ENCODE measurements around the gene COQ5.

COQ5 gene

GRCh38 chr12:120475643-120476042 lies 53.3 kb downstream of the COQ5 start:
- Histone ChIP-seq H3K4me1 (ENCODE audit: control insufficient read depth, low read length) (peaks cover 48% of the 10 kb centered on the region), H3K9me3 (ENCODE audit: control insufficient read depth, insufficient read depth, low read length) (no peaks in the 10 kb centered on the region), H4K20me1 (ENCODE audit: control insufficient read depth, insufficient read depth, low read depth, low read length) (no peaks in the 10 kb centered on the region), H3K79me2 (ENCODE audit: control insufficient read depth, low read length) (peaks cover 45% of the 10 kb centered on the region), H3K27me3 (ENCODE audit: control insufficient read depth, low read length) (no peaks in the 10 kb centered on the region), H3K9me2 (replicated peaks; ENCODE audit: control insufficient read depth, low read length) (no peaks in the 10 kb centered on the region), H3K27ac (ENCODE audit: low read depth, low read length) (no peak overlapping the region), H3K4me3 (ENCODE audit: low read length) (no peak overlapping the region), H3K36me3 (ENCODE audit: control insufficient read depth, low read length) (peaks cover 3% of the 10 kb centered on the region; the same call in 1 of the 2 replicates), H3K4me2 (ENCODE audit: low read length) (peak overlapping the region; percentile 12; the same call in 1 of the 2 replicates), H3F3A (ENCODE audit: control insufficient read depth, insufficient read depth) (peaks cover 14% of the 10 kb centered on the region)
- TF ChIP-seq, protein P1, sequence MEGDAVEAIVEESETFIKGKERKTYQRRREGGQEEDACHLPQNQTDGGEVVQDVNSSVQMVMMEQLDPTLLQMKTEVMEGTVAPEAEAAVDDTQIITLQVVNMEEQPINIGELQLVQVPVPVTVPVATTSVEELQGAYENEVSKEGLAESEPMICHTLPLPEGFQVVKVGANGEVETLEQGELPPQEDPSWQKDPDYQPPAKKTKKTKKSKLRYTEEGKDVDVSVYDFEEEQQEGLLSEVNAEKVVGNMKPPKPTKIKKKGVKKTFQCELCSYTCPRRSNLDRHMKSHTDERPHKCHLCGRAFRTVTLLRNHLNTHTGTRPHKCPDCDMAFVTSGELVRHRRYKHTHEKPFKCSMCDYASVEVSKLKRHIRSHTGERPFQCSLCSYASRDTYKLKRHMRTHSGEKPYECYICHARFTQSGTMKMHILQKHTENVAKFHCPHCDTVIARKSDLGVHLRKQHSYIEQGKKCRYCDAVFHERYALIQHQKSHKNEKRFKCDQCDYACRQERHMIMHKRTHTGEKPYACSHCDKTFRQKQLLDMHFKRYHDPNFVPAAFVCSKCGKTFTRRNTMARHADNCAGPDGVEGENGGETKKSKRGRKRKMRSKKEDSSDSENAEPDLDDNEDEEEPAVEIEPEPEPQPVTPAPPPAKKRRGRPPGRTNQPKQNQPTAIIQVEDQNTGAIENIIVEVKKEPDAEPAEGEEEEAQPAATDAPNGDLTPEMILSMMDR (IDR thresholded peaks at IDR 0.05; ENCODE audit: low read depth, low read length, poor library complexity, severe bottlenecking), result no peak
- TF ChIP-seq EZH2phosphoT487 (IDR thresholded peaks at IDR 0.05; ENCODE audit: borderline replicate concordance, low read length), result no peak

GRCh38 chr12:120474616-120474960 lies 54.4 kb downstream of the COQ5 start:
- no peak overlapping the region for H3K27ac ChIP-seq (ENCODE audit: low read depth, low read length)
- no peak overlapping the region for H3K4me3 ChIP-seq (ENCODE audit: low read length)
- no peak overlapping the region for H3K4me2 ChIP-seq (ENCODE audit: low read length)

GRCh38 chr12:120473807-120474615 lies 54.9 kb downstream of the COQ5 start:
- H4K20me1 ChIP-seq (ENCODE audit: control insufficient read depth, insufficient read depth, low read depth, low read length), result no peaks in the 10 kb centered on the region
- H3K27me3 ChIP-seq (ENCODE audit: control insufficient read depth, low read length), result no peaks in the 10 kb centered on the region
- H3K36me3 ChIP-seq (ENCODE audit: control insufficient read depth, low read length), result peaks cover 6% of the 10 kb centered on the region; the same call in 1 of the 2 replicates
- no peak overlapping the region for H3K4me3 ChIP-seq (ENCODE audit: low read length)
- peaks cover 53% of the 10 kb centered on the region for H3K4me1 ChIP-seq (ENCODE audit: control insufficient read depth, low read length)
- H3K4me2 ChIP-seq (ENCODE audit: low read length), result no peak overlapping the region
- no peak overlapping the region for H3K27ac ChIP-seq (ENCODE audit: low read depth, low read length)
- no peaks in the 10 kb centered on the region for H3K9me3 ChIP-seq (ENCODE audit: control insufficient read depth, insufficient read depth, low read length)
- no peak for TF ChIP-seq EZH2phosphoT487 (IDR thresholded peaks at IDR 0.05; ENCODE audit: borderline replicate concordance, low read length)
- TF ChIP-seq, protein P1 (IDR thresholded peaks at IDR 0.05; ENCODE audit: low read depth, low read length, poor library complexity, severe bottlenecking), result no peak
- H3F3A ChIP-seq (ENCODE audit: control insufficient read depth, insufficient read depth), result peaks cover 10% of the 10 kb centered on the region; the same call in 1 of the 2 replicates
- no peaks in the 10 kb centered on the region for H3K9me2 ChIP-seq (replicated peaks; ENCODE audit: control insufficient read depth, low read length)
- peaks cover 60% of the 10 kb centered on the region for H3K79me2 ChIP-seq (ENCODE audit: control insufficient read depth, low read length)

More at GRCh38 chr12:120474616-120474960, 54.4 kb downstream of the COQ5 start:
- Histone ChIP-seq H3K79me2 (ENCODE audit: control insufficient read depth, low read length) (peaks cover 55% of the 10 kb centered on the region), H3K9me3 (ENCODE audit: control insufficient read depth, insufficient read depth, low read length) (no peaks in the 10 kb centered on the region), H3K4me1 (ENCODE audit: control insufficient read depth, low read length) (peaks cover 53% of the 10 kb centered on the region), H4K20me1 (ENCODE audit: control insufficient read depth, insufficient read depth, low read depth, low read length) (no peaks in the 10 kb centered on the region), H3K9me2 (replicated peaks; ENCODE audit: control insufficient read depth, low read length) (no peaks in the 10 kb centered on the region), H3K36me3 (ENCODE audit: control insufficient read depth, low read length) (peaks cover 6% of the 10 kb centered on the region; the same call in 1 of the 2 replicates), H3F3A (ENCODE audit: control insufficient read depth, insufficient read depth) (peaks cover 13% of the 10 kb centered on the region), H3K27me3 (ENCODE audit: control insufficient read depth, low read length) (no peaks in the 10 kb centered on the region)
- TF ChIP-seq, protein P1 (IDR thresholded peaks at IDR 0.05; ENCODE audit: low read depth, low read length, poor library complexity, severe bottlenecking), result no peak
- TF ChIP-seq EZH2phosphoT487 (IDR thresholded peaks at IDR 0.05; ENCODE audit: borderline replicate concordance, low read length), result no peak
